ENCODE measurements around the gene MAGEB17. TPM values are rescaled to one million over a fixed set of nuclear protein-coding genes. Genes with fewer than 3 reads are reported as not detected.

The MAGEB17 gene
- polyA plus RNA-seq, 2 of the 4 experiments (the other 2 are of a cell fraction): not detected

GRCh38 chrX:16124201-16124600 lies 43.1 kb upstream of the MAGEB17 start (continued):
- no peak for TF ChIP-seq REST (IDR thresholded peaks at IDR 0.05)
- no peak for TF ChIP-seq HOXB5 (CRISPR knock-in tag; IDR thresholded peaks at IDR 0.05)
- TF ChIP-seq GATA3 (IDR thresholded peaks at IDR 0.05; ENCODE audit: borderline replicate concordance): no peak
- TF ChIP-seq FOSB (CRISPR knock-in tag; IDR thresholded peaks at IDR 0.05): no peak
- no peak for TF ChIP-seq HOXA7 (CRISPR knock-in tag; IDR thresholded peaks at IDR 0.05)
- no peak for TF ChIP-seq NR3C1 (IDR thresholded peaks at IDR 0.05)
- no peak for TF ChIP-seq RFX5 (IDR thresholded peaks at IDR 0.05)

GRCh38 chrX:16125520-16126149 lies 41.6 kb upstream of the MAGEB17 start:
- no peak overlapping the region for H3K4me2 ChIP-seq
- WGBS (ENCODE audit: missing lambda C conversion rate): 42% methylated on average over 5 of the region's 5 CpGs
- TF ChIP-seq KDM5A (IDR thresholded peaks at IDR 0.05) (no peak), ZFP36 (IDR thresholded peaks at IDR 0.05; ENCODE audit: borderline replicate concordance, partially characterized antibody) (no peak), NR3C1 (IDR thresholded peaks at IDR 0.05) (no peak), CHD4 (IDR thresholded peaks at IDR 0.05; ENCODE audit: borderline replicate concordance) (no peak)
- POLR2A ChIA-PET: no interaction called here
- CTCF ChIA-PET: interaction anchor here (0.6 to 1.1 kb wide), 3 partner anchors 25 to 773 kb away, joined by 3 to 4 read pairs (median 3); no protein-coding TSS in a partner anchor
- DNase-seq (ENCODE audit: low read depth in 1 of 2, low spot score in 1 of 2): no peak
- no peaks in the 10 kb centered on the region for H3K4me1 ChIP-seq
- H3K4me3 ChIP-seq: no peak overlapping the region
- peak; percentile 94 for FAIRE-seq
- ATAC-seq: no peak
- H3K9me3 ChIP-seq: no peaks in the 10 kb centered on the region
- no peak overlapping the region for H3K27ac ChIP-seq

GRCh38 chrX:16130707-16131106 lies 36.6 kb upstream of the MAGEB17 start:
- WGBS (ENCODE audit: missing lambda C conversion rate): 44% methylated on average over 2 of the region's 2 CpGs
- FAIRE-seq (no peak), ATAC-seq (no peak), DNase-seq (ENCODE audit: low read depth in 1 of 2, low spot score in 1 of 2) (no peak)
- no peak overlapping the region for H3K27ac ChIP-seq
- no peak for TF ChIP-seq REST (IDR thresholded peaks at IDR 0.05)
- TF ChIP-seq E2F6 (IDR thresholded peaks at IDR 0.05; ENCODE audit: borderline replicate concordance, low read depth): no peak
- TF ChIP-seq GATA3 (IDR thresholded peaks at IDR 0.05; ENCODE audit: borderline replicate concordance): no peak
- no peak for TF ChIP-seq NFE2L2 (conservative IDR thresholded peaks at IDR 0.05; ENCODE audit: low read length)
- no peak for TF ChIP-seq RNF2 (IDR thresholded peaks at IDR 0.05; ENCODE audit: borderline replicate concordance, low read depth)
- no peak for TF ChIP-seq TP53 (CRISPR knock-in tag; IDR thresholded peaks at IDR 0.05)
- TF ChIP-seq ZSCAN20 (CRISPR knock-in tag; IDR thresholded peaks at IDR 0.05): no peak
- TF ChIP-seq HDAC2 (IDR thresholded peaks at IDR 0.05): no peak
- TF ChIP-seq PHF8 (IDR thresholded peaks at IDR 0.05; ENCODE audit: borderline replicate concordance, low read depth): no peak
- no peak for TF ChIP-seq SREBF2 (IDR thresholded peaks at IDR 0.05)
- no peak for TF ChIP-seq ESRRA (IDR thresholded peaks at IDR 0.05; ENCODE audit: borderline replicate concordance, low read length)
- no peaks in the 10 kb centered on the region for H3K4me1 ChIP-seq
- ChIA-PET CTCF (interaction anchor here (1.1 kb wide), 1 partner anchor 9 kb away, joined by 3 read pairs; no protein-coding TSS in a partner anchor), POLR2A (no interaction called here)
- H3K4me2 ChIP-seq: no peak overlapping the region
- H3K9me3 ChIP-seq: no peaks in the 10 kb centered on the region
- no peak overlapping the region for H3K4me3 ChIP-seq

Data from A549 (cell line).